ENCODE measurements around the gene TRPC4AP.

TRPC4AP gene

GRCh38 chr20:35120012-35120701, 27.6 kb upstream of the TRPC4AP start:
- TF ChIP-seq REST (IDR thresholded peaks at IDR 0.05; ENCODE audit: insufficient read depth in 1 of 2, low read depth in 2 of 2, low read length in 2 of 2) (no peak), POLR2AphosphoS5 (IDR thresholded peaks at IDR 0.05; ENCODE audit: low read depth, low read length) (no peak), FOXP2 (optimal IDR thresholded peaks at IDR 0.05; ENCODE audit: borderline replicate concordance, extremely low read depth, extremely low read length, insufficient read depth) (no peak), SIN3A (IDR thresholded peaks at IDR 0.05; ENCODE audit: borderline replicate concordance, insufficient read depth, low read length) (no peak), TAF1 (IDR thresholded peaks at IDR 0.05; ENCODE audit: borderline replicate concordance, insufficient read depth, low read length) (no peak)

- TF ChIP-seq SIN3A (IDR thresholded peaks at IDR 0.05; ENCODE audit: borderline replicate concordance, insufficient read depth, low read length) = no peak
- TF ChIP-seq REST (IDR thresholded peaks at IDR 0.05; ENCODE audit: insufficient read depth in 1 of 2, low read depth in 2 of 2, low read length in 2 of 2) = no peak
- TF ChIP-seq FOXP2 (optimal IDR thresholded peaks at IDR 0.05; ENCODE audit: borderline replicate concordance, extremely low read depth, extremely low read length, insufficient read depth) = no peak
- no peak for TF ChIP-seq TAF1 (IDR thresholded peaks at IDR 0.05; ENCODE audit: borderline replicate concordance, insufficient read depth, low read length)
- TF ChIP-seq POLR2AphosphoS5 (IDR thresholded peaks at IDR 0.05; ENCODE audit: low read depth, low read length) = no peak
These were observed 25.0 kb upstream of the TRPC4AP start for GRCh38 chr20:35117629-35118028.

GRCh38 chr20:35117196-35117595, 24.6 kb upstream of the TRPC4AP start:
- no peak for TF ChIP-seq POLR2AphosphoS5 (IDR thresholded peaks at IDR 0.05; ENCODE audit: low read depth, low read length)

GRCh38 chr20:35116258-35116657, 23.7 kb upstream of the TRPC4AP start:
- TF ChIP-seq TAF1 (IDR thresholded peaks at IDR 0.05; ENCODE audit: borderline replicate concordance, insufficient read depth, low read length) = no peak
- TF ChIP-seq SIN3A (IDR thresholded peaks at IDR 0.05; ENCODE audit: borderline replicate concordance, insufficient read depth, low read length) = no peak
- TF ChIP-seq POLR2AphosphoS5 (IDR thresholded peaks at IDR 0.05; ENCODE audit: low read depth, low read length) = no peak
- TF ChIP-seq REST (IDR thresholded peaks at IDR 0.05; ENCODE audit: insufficient read depth in 1 of 2, low read depth in 2 of 2, low read length in 2 of 2) = no peak
- no peak for TF ChIP-seq FOXP2 (optimal IDR thresholded peaks at IDR 0.05; ENCODE audit: borderline replicate concordance, extremely low read depth, extremely low read length, insufficient read depth)

GRCh38 chr20:35115606-35116005, 23.0 kb upstream of the TRPC4AP start:
- TF ChIP-seq REST (IDR thresholded peaks at IDR 0.05; ENCODE audit: insufficient read depth in 1 of 2, low read depth in 2 of 2, low read length in 2 of 2) = no peak
- no peak for TF ChIP-seq POLR2AphosphoS5 (IDR thresholded peaks at IDR 0.05; ENCODE audit: low read depth, low read length)
- TF ChIP-seq TAF1 (IDR thresholded peaks at IDR 0.05; ENCODE audit: borderline replicate concordance, insufficient read depth, low read length) = no peak
- TF ChIP-seq FOXP2 (optimal IDR thresholded peaks at IDR 0.05; ENCODE audit: borderline replicate concordance, extremely low read depth, extremely low read length, insufficient read depth) = no peak
- no peak for TF ChIP-seq SIN3A (IDR thresholded peaks at IDR 0.05; ENCODE audit: borderline replicate concordance, insufficient read depth, low read length)

All from PFSK-1 (cell line).